K562 treated with DMSO at 1 percent for 12 hours (cell line): ENCODE data around the gene SMIM10L2A. TPM values are rescaled to one million over a fixed set of nuclear protein-coding genes. Genes with fewer than 3 reads are reported as not detected.

Experiments used
- total RNA-seq: library from RNA; unstranded; fragments of 300-600 nt; gene quantifications from 2 replicates; pipeline ENCODE4 v1.2.3, GENCODE V29; 2022; ENCODE audit not compliant: insufficient read depth

The SMIM10L2A gene
- total RNA-seq, result 0.19 TPM in 1 of 2 replicates, not detected in the other

GRCh38 chrX:135421932-135422809 is at the start of gene SMIM10L2A:
Gene SMIM10L2A (plus strand): TSS chrX:135421944. CDS start chrX:135422132, 188 bp downstream.

Other genes with a start within 250 kb of the SMIM10L2A start
- gene ETDA, start 169.9 kb upstream of the SMIM10L2A start, total RNA-seq, result not detected in 2 replicates
- not detected in 2 replicates for gene ETDC, start 112.5 kb upstream of the SMIM10L2A start, total RNA-seq
- 2.8 and 6.4 TPM in 2 replicates for gene ZNF75D, start 77.8 kb upstream of the SMIM10L2A start, total RNA-seq
- 0.88 and 1.9 TPM in 2 replicates for gene ZNF449, start 77.1 kb upstream of the SMIM10L2A start, total RNA-seq
- gene INTS6L, start 98.7 kb downstream of the SMIM10L2A start, total RNA-seq, result 5.1 and 23.9 TPM in 2 replicates